Progenitor cell of endocrine pancreas (in vitro differentiated cells): ENCODE data around the gene TAS2R13. TPM values are rescaled to one million over a fixed set of nuclear protein-coding genes. Genes with fewer than 3 reads are reported as not detected.

ENCODE experiments used
- DNase-seq: peaks from one replicate; pipeline ENCODE4 v3.0.0; 2021; ENCODE audit warnings: low spot score; ENCODE audit not compliant: unreplicated experiment
- H3K27ac Mint-ChIP-seq: 2 replicates; pipeline ENCODE4 v1.8.0; 2021; ENCODE audit warnings: mild to moderate bottlenecking, moderate library complexity, mixed read lengths
- H3K27me3 Mint-ChIP-seq: 2 replicates; pipeline ENCODE4 v1.8.0; 2021; ENCODE audit warnings: mixed read lengths
- H3K36me3 Mint-ChIP-seq: 2 replicates; pipeline ENCODE4 v1.8.0; 2022; ENCODE audit warnings: mixed read lengths; ENCODE audit not compliant: insufficient read depth
- H3K4me1 Mint-ChIP-seq: 2 replicates; pipeline ENCODE4 v1.8.0; 2021; ENCODE audit warnings: low read depth, mixed read lengths
- H3K4me3 Mint-ChIP-seq: 2 replicates; pipeline ENCODE4 v1.8.0; 2021; ENCODE audit warnings: low read depth, mild to moderate bottlenecking, moderate library complexity, mixed read lengths
- H3K9me3 Mint-ChIP-seq: 2 replicates; pipeline ENCODE4 v1.8.0; 2021; ENCODE audit warnings: low read depth, mixed read lengths
- CTCF ChIP-seq: fragments of 200-600 bp; sonication (generic); IDR thresholded peaks from one replicate; pipeline ENCODE4 v1.5.0; 2021; ENCODE audit warnings: antibody characterized with exemption, mild to moderate bottlenecking; ENCODE audit not compliant: unreplicated experiment
- total RNA-seq: library from RNA; stranded (reverse); gene quantifications from 2 replicates; pipeline ENCODE4 v1.2.1, GENCODE V29; 2021

Gene TAS2R13
- total RNA-seq, 1 donor from 2014 or later, result 3.0 TPM

- Mint-ChIP-seq H3K9me3 (peaks cover 17% of the 10 kb centered on the region), H3K27ac (no peak within 1 kb of the TSS), H3K27me3 (no peaks in the 10 kb centered on the region), H3K4me1 (peaks cover 2% of the 10 kb centered on the region), H3K4me3 (no peak within 1 kb of the TSS), H3K36me3 (peaks cover 17% of the 10 kb centered on the region)
- TF ChIP-seq CTCF, result no peak
- DNase-seq, result no peak
Observed at GRCh38 chr12:10928746-10929286, 19.5 kb upstream of the TAS2R13 start, which contains the start of gene PRH2. Gene PRH2, plus strand, starts transcription at chr12:10929236. Its CDS starts 38 bp downstream, at chr12:10929274.

- peaks cover 2% of the 10 kb centered on the region for H3K4me1 Mint-ChIP-seq
- TF ChIP-seq CTCF, result no peak
- H3K9me3 Mint-ChIP-seq, result peaks cover 17% of the 10 kb centered on the region
- H3K36me3 Mint-ChIP-seq, result peaks cover 17% of the 10 kb centered on the region
- no peak overlapping the region for H3K27ac Mint-ChIP-seq
- no peak overlapping the region for H3K4me3 Mint-ChIP-seq
- no peak for DNase-seq
- H3K27me3 Mint-ChIP-seq, result no peaks in the 10 kb centered on the region
Observed at GRCh38 chr12:10926269-10926668, 16.9 kb upstream of the TAS2R13 start.

- H3K9me3 Mint-ChIP-seq, result peaks cover 7% of the 10 kb centered on the region
- H3K4me3 Mint-ChIP-seq, result no peak overlapping the region
- H3K4me1 Mint-ChIP-seq, result no peaks in the 10 kb centered on the region
- H3K27me3 Mint-ChIP-seq, result no peaks in the 10 kb centered on the region
- DNase-seq, result no peak
- no peak for TF ChIP-seq CTCF
- peaks cover 2% of the 10 kb centered on the region for H3K36me3 Mint-ChIP-seq
- no peak overlapping the region for H3K27ac Mint-ChIP-seq
Observed at GRCh38 chr12:10919809-10920208, 10.4 kb upstream of the TAS2R13 start.

GRCh38 chr12:10910380-10910779 is 1.0 kb upstream of the TAS2R13 start:
- Mint-ChIP-seq H3K27me3 (no peaks in the 10 kb centered on the region), H3K4me1 (no peaks in the 10 kb centered on the region), H3K4me3 (no peak overlapping the region), H3K9me3 (no peaks in the 10 kb centered on the region), H3K36me3 (peaks cover 5% of the 10 kb centered on the region), H3K27ac (no peak overlapping the region)
- TF ChIP-seq CTCF, result no peak
- DNase-seq, result no peak

GRCh38 chr12:10904686-10905085 is 4.7 kb downstream of the TAS2R13 start:
- peaks cover 30% of the 10 kb centered on the region for H3K9me3 Mint-ChIP-seq
- H3K27me3 Mint-ChIP-seq, result no peaks in the 10 kb centered on the region

More at GRCh38 chr12:10904686-10905085, 4.7 kb downstream of the TAS2R13 start:
- Mint-ChIP-seq H3K36me3 (peaks cover 35% of the 10 kb centered on the region), H3K4me1 (no peaks in the 10 kb centered on the region), H3K27ac (no peak overlapping the region), H3K4me3 (no peak overlapping the region)
- TF ChIP-seq CTCF, result no peak
- no peak for DNase-seq
